Adipose tissue (tissue), 3 donors: ENCODE results near the gene FAM9C. TPM values are rescaled to one million over a fixed set of nuclear protein-coding genes. Genes with fewer than 3 reads are reported as not detected.

Experiments
- H3K27ac ChIP-seq: one replicate; pipeline ENCODE4 v1.5.1; 2013; ENCODE audit warnings: low read depth, low read length
- WGBS, 3 donors: extraction: QIAGEN DNeasy Blood & Tissue Kit; methylation state at CpG; one replicate each; pipeline ENCODE4 v1.1.7; 2013; 5-methylcytosine and 5-hydroxymethylcytosine counted together
- polyA plus RNA-seq, 3 donors: library from polyadenylated mRNA; stranded (reverse); fragments of 200-250 nt; gene quantifications; one replicate each; pipeline ENCODE4 v1.2.3, GENCODE V29; 2013
- donor health status: healthy with polysubstance abuse.
- donor health status: Bipolar disorder and iron deficiency.
- donor health status: healthy.

FAM9C gene
- polyA plus RNA-seq, 3 donors: 0.09 TPM; not detected in 2

- H3K27ac ChIP-seq: no peak overlapping the region
- WGBS, 3 donors: 39 to 77% (median 68%) methylated on average over 4 of the region's 4 CpGs
Measured at GRCh38 chrX:12992544-12993118, 51.8 kb downstream of the FAM9C start.

- whole genome bisulfite sequencing, 3 donors: 90 to 92% (median 90%) methylated on average over 3 of the region's 3 CpGs
- no peak overlapping the region for H3K27ac ChIP-seq
Measured at GRCh38 chrX:12991575-12991974, 52.8 kb downstream of the FAM9C start.

- 52 to 60% (median 52%) methylated on average over 3 of the region's 3 CpGs for WGBS, 3 donors
- no peak overlapping the region for H3K27ac ChIP-seq
Measured at GRCh38 chrX:12989461-12989860, 55.0 kb downstream of the FAM9C start.

GRCh38 chrX:12988797-12989196 is 55.6 kb downstream of the FAM9C start:
- no peak overlapping the region for H3K27ac ChIP-seq
- WGBS, 3 donors: 14 to 69% (median 63%) methylated on average over 6 to 7 of the region's 7 CpGs

GRCh38 chrX:12987900-12988594 is 56.4 kb downstream of the FAM9C start:
- 42 to 93% (median 78%) methylated on average over 8 of the region's 8 CpGs for WGBS, 3 donors
- H3K27ac ChIP-seq: no peak overlapping the region

- WGBS, 3 donors: 94 to 97% (median 94%) methylated on average over 5 to 6 of the region's 6 CpGs
- H3K27ac ChIP-seq: no peak overlapping the region
Measured at GRCh38 chrX:12987340-12987739, 57.1 kb downstream of the FAM9C start.

- WGBS, 3 donors: 67 to 91% (median 75%) methylated on average over 2 of the region's 2 CpGs
- H3K27ac ChIP-seq: no peak overlapping the region
Measured at GRCh38 chrX:12986886-12987285, 57.5 kb downstream of the FAM9C start.

- 58 to 86% (median 74%) methylated on average over 4 of the region's 4 CpGs for WGBS, 3 donors
- H3K27ac ChIP-seq: no peak overlapping the region
Measured at GRCh38 chrX:12986164-12986779, 58.1 kb downstream of the FAM9C start.

Other genes starting within 250 kb of the FAM9C start
- gene TLR7, start 177.5 kb downstream of the FAM9C start, polyA plus RNA-seq: under 1 TPM; 0.03 to 0.13 (median 0.11) TPM
- 1 to 10 TPM in 2 of 3 donors, under 1 TPM in 1; 0.26 to 3.4 (median 2.0) TPM for gene TLR8, start 138.0 kb downstream of the FAM9C start, polyA plus RNA-seq
- over 10,000 TPM in 1 of 3 donors, 1,000 to 10,000 TPM in 2; 1,590 to 13,149 (median 4,716) TPM for gene TMSB4X, start 69.5 kb downstream of the FAM9C start, polyA plus RNA-seq